Sciatic nerve (tissue), 2 donors: ENCODE data around the gene SLC5A1. TPM values are rescaled to one million over a fixed set of nuclear protein-coding genes. Genes with fewer than 3 reads are reported as not detected.
"Not testable (repeated sequence)": the region's sequence is repeated elsewhere in the genome, so short reads cannot be mapped to it uniquely, and the experiment has no call there.

Experiments
- ATAC-seq: fragments of 200-7000 bp; cut with Tn5 transposase; one replicate; pipeline ENCODE4 v1.9.1; 2020; ENCODE audit warnings: mild to moderate bottlenecking, moderate library complexity
- DNase-seq: peaks from one replicate; pipeline ENCODE4 v3.0.0-alpha.2; 2020; ENCODE audit warnings: low spot score
- intact Hi-C: fragments of 100-400 bp; cut with DNase I; formaldehyde crosslinking; loops from one replicate; pipeline ENCODE4 v1.14.2; 2022
- total RNA-seq: library from RNA; stranded (reverse); fragmentation: NEBNext Ultra II Directional; extraction: Animal tissue kit (Norgen Biotek cat#: 25700); gene quantifications from one replicate; pipeline ENCODE4 v1.2.1, GENCODE V29; 2021
- donor health status: DM: no; HTN: no; CAD: no.
- donor health status: DM: no; HTN: no; CAD: no.

SLC5A1 gene
- total RNA-seq, 1 donor from 2014 or later = not detected

- DNase-seq, ATAC-seq, intact Hi-C loops: not testable (repeated sequence)
These were observed 91.7 kb downstream of the SLC5A1 start for GRCh38 chr22:32134796-32135195.

GRCh38 chr22:32135958-32136357 lies 92.9 kb downstream of the SLC5A1 start:
- DNase-seq, intact Hi-C loops, ATAC-seq: not testable (repeated sequence)

GRCh38 chr22:32136881-32137280 lies 93.8 kb downstream of the SLC5A1 start:
- ATAC-seq, DNase-seq, intact Hi-C loops: not testable (repeated sequence)

GRCh38 chr22:32137731-32138324 lies 94.8 kb downstream of the SLC5A1 start:
- ATAC-seq = peak; percentile 22
- intact Hi-C loops, DNase-seq: not testable (repeated sequence)

GRCh38 chr22:32138576-32138975 lies 95.5 kb downstream of the SLC5A1 start:
- ATAC-seq, intact Hi-C loops, DNase-seq: not testable (repeated sequence)

GRCh38 chr22:32140688-32141087 lies 97.6 kb downstream of the SLC5A1 start:
- intact Hi-C loops, DNase-seq: not testable (repeated sequence)
- peak; percentile 45 for ATAC-seq

- intact Hi-C loops = no loop called here
- no peak for DNase-seq
- ATAC-seq = no peak
These were observed 99.5 kb downstream of the SLC5A1 start for GRCh38 chr22:32142600-32142999.

- intact Hi-C loops = no loop called here
- DNase-seq (no peak), ATAC-seq (peak; percentile 62)
These were observed 101.6 kb downstream of the SLC5A1 start for GRCh38 chr22:32144496-32145274.

- ATAC-seq, DNase-seq, intact Hi-C loops: not testable (repeated sequence)
These were observed 104.1 kb downstream of the SLC5A1 start for GRCh38 chr22:32147128-32147527.

GRCh38 chr22:32148372-32148771 lies 105.3 kb downstream of the SLC5A1 start:
- DNase-seq, intact Hi-C loops, ATAC-seq: not testable (repeated sequence)

- intact Hi-C loops, ATAC-seq, DNase-seq: not testable (repeated sequence)
These were observed 107.6 kb downstream of the SLC5A1 start for GRCh38 chr22:32150647-32151046.

- ATAC-seq, intact Hi-C loops, DNase-seq: not testable (repeated sequence)
These were observed 108.6 kb downstream of the SLC5A1 start for GRCh38 chr22:32151641-32152040.

- intact Hi-C loops, ATAC-seq, DNase-seq: not testable (repeated sequence)
These were observed 111.7 kb downstream of the SLC5A1 start for GRCh38 chr22:32154727-32155126.

GRCh38 chr22:32157632-32158031 lies 114.6 kb downstream of the SLC5A1 start:
- intact Hi-C loops, ATAC-seq, DNase-seq: not testable (repeated sequence)

- intact Hi-C loops = no loop called here
- ATAC-seq (no peak), DNase-seq (no peak)
These were observed 115.9 kb downstream of the SLC5A1 start, which contains the start of gene C22orf42 for GRCh38 chr22:32158712-32159533. TSS of gene C22orf42 (minus strand) at chr22:32159303. CDS start at chr22:32159215, 88 bp downstream.

- DNase-seq, intact Hi-C loops, ATAC-seq: not testable (repeated sequence)
These were observed 117.3 kb downstream of the SLC5A1 start for GRCh38 chr22:32160411-32160810.
